Measurements from ENCODE around the gene STPG2.
"Not testable (repeated sequence)": the region's sequence is repeated elsewhere in the genome, so short reads cannot be mapped to it uniquely, and the experiment has no call there.

STPG2 gene

DNA sequence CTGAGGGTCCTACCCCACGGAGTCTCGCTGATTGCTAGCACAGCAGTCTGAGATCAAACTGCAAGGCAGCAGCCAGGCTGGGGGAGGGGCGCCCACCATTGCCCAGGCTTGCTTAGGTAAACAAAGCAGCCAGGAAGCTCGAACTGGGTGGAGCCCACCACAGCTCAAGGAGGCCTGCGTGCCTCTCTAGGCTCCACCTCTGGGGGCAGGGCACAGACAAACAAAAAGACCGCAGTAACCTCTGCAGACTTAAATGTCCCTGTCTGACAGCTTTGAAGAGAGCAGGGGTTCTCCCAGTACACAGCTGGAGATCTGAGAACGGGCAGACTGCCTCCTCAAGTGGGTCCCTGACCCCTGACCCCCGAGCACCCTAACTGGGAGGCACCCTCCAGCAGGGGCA lies 509.4 kb downstream of the STPG2 start:
- not testable (repeated sequence) for DNase-seq (ENCODE audit: low read depth)

DNA sequence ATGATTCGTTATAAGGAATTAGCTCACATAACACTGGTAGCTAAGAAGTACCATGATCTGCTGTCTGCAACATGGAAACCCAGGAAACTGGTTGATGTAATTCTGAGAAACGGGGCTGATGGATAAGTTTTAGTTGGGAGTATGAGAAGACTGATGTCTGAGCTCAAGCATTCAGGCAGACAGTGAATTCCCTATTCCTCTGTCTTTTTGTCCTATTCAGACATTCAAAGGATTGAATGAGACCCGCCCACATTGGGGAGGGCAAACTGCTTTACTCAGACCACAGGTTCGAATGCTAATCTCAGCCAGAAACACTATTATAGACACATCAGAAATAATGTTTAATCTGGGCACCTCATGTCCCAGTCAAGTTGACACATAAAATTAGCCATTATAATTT lies 515.5 kb downstream of the STPG2 start:
- no peak for DNase-seq (ENCODE audit: low read depth)

DNA sequence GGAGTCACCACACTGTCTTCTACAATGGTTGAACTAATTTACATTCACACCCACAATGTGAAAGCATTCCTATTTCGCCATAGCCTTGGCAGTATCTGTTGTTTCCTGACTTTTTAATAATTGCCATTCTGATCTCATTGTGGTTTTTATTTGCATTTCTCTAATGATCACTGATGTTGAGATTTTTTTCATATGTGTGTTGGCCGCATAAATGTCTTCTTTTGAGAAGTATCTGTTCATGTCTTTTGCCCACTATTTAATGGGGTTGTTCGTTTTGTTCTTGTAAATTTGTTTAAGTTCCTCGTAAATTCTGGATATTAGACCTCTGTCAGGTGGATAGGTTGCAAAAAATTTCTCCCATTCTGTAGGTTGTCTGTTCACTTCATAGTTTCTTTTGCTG lies 519.1 kb downstream of the STPG2 start:
- no peak for DNase-seq (ENCODE audit: low read depth)

DNA sequence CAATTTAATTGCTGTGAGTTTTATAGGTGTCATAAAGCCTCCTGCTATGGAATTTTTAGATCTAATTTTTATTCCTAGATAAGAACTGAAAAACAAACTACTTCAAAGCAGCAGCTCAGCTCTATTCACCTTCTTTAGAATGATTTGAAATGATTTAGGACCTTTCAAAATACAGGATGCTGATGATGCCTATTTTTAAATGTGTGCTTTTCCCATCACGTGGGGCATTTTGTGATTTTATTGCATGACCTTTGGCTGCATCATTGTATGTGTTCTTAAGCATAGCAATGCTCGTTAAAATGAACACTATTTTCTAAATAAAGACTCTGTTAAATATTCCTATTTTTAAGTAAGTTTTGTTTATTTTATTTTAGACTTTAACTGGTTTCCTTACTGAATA lies 537.3 kb downstream of the STPG2 start:
- no peak for DNase-seq (ENCODE audit: low read depth)

DNA sequence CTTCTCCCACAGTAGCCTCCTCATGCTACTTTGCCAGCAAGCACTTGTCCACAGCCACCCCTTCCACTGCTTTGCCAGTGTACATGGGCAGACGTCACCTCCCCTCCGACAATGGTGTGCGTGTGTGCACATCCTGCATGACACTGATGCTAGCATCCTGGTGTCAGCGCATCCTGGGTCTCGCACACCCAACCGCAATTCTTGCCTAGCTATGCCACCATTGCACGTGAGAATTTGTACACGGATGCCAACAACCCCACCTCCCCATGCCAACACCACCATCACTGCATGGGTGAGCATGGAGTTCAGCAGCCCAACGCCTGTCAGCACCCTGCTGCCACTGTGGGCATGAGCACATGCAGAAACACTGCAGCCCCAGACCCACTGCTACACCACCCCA lies 550.0 kb downstream of the STPG2 start:
- DNase-seq (ENCODE audit: low read depth): no peak

DNA sequence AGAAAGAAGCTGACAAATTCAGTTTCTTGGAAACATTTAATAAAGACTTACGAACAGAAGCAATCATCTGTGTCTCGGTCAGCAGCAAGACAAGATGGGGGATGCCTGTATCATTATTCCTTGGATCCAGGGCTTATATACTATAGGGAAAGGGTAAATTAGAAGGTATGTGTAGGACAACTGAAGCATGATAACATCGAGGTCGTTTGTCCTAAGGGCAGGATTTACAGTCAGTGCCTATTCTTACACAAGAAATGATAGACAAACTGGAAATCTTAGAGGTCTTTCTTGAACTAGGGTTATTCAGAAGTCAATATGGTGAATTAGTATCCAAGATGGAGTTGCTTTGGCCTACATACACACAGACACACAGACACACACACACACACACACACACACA lies 553.0 kb downstream of the STPG2 start:
- no peak for DNase-seq (ENCODE audit: low read depth)

DNA sequence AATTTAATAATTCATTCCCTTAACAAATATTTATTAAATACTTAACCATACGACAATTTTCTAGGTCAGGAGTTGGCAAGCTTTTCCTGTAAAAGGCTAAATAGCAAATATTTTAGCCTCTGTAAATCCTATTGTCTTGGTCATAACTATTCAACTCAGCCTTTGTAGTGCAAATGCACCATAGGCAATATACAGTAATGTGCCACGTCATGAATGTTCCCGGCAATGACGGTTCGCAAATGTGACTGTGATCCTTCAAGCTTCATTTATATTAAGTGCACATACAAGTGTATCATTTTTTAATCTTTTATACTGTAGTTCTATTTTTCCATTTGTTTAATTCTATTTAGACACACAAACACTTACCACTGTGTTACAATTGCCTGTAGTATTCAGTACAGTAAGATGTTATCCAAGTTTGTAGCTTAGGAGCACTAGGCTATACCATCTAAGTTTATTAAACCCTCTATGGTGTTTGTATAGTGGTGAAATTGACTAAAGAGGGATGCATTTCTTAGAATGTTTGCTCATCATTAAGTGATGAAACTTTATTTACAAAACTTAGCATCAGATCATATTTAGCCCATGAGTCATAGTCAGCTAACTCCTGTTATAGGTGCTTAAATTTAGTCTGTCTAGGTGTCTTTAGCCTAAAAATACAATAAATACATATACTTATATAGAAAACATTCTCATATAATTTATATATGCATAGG lies 553.6 kb downstream of the STPG2 start:
- no peak for DNase-seq (ENCODE audit: low read depth)

DNA sequence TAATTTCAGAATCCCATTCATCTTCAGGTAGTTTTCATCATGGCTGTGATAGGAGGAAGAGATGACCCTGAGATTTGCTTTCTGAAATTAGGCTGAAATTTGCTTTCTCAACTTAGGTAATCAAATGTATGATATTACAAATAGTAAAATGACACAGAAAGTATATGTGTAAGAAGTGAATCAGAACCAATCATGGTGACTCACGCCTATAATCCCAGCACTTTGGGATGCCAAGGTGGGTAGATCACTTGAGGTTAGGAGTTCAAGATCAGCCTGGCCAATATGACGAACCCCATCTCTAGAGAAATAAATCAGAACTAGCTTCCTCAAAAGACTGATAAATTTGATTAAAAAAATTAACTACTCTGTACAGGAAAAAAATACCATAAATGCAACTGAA lies 555.4 kb downstream of the STPG2 start:
- no peak for DNase-seq (ENCODE audit: low read depth)

DNA sequence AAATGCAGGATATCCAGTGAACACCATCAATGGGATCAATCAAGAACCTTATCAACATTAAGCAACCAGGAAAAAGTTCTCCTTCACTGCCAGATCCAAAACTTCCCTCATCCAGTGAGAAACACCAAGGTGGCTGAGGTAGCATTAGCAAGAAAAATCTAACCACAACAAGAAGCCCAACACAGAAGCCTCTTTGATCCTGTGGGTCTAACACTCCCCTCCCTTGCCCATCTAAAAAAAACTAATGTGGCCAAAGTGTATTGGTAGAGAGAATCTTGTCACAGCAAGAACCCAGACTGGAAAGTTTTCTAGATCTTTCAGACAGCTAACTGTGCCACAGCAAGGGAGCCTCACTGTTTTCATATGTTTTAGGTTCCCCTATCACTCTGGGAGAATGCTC lies 558.0 kb downstream of the STPG2 start:
- no peak for DNase-seq (ENCODE audit: low read depth)

DNA sequence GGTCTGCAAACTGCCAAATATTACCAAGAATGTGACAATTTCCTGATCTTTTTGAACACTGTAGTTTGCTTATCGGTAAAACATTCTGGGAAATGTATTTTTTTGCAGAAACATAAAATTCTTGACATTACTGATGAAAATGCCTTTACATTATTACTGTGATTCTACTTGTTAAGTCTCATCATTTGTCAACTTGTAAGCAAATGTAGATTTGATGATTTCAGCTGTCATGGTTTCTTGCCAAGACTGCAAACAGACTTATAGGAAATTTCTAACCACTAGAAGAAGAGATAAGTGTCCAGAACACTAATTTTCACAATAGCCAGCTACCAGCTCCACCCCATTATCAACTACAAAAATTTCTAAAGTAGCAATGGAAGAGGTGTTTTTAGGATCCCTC lies 560.4 kb downstream of the STPG2 start:
- no peak for DNase-seq (ENCODE audit: low read depth)

DNA sequence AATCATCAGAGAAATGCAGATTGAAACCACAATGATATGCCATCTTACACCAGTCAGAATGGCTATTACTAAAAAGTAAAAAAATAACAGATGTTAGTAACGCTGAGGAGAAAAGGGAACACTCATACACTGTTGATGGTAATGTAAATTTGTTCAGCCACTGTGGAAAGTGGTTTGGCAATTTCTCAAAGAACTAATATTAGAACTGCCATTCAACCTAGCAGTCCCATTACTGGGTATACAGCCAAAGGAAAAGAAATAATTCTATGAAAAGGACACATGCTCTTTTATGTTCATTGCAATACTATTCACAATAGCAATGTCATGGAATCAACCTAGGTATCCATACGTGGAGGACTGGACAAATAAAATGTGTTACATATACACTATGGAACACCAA lies 566.3 kb downstream of the STPG2 start:
- no peak for DNase-seq (ENCODE audit: low read depth)

DNA sequence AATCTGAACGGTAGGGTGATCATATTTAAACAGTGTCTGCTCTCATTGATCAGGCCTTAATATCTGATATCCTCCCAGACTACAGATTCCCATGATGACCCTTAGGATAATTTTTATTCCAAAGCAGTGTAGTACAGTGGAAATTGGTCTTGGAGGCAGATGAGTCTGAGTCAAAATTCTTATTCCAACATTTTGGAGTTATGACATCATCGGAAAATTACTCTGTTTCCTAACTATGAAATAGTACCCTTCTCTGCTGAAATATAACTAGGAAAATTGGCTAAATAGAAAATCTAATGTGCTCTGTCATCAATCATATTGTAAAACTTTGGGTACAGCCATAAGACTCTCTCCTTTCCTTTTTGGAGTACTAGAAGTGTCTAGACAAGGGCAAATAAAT lies 583.3 kb downstream of the STPG2 start:
- DNase-seq (ENCODE audit: low read depth): no peak

DNA sequence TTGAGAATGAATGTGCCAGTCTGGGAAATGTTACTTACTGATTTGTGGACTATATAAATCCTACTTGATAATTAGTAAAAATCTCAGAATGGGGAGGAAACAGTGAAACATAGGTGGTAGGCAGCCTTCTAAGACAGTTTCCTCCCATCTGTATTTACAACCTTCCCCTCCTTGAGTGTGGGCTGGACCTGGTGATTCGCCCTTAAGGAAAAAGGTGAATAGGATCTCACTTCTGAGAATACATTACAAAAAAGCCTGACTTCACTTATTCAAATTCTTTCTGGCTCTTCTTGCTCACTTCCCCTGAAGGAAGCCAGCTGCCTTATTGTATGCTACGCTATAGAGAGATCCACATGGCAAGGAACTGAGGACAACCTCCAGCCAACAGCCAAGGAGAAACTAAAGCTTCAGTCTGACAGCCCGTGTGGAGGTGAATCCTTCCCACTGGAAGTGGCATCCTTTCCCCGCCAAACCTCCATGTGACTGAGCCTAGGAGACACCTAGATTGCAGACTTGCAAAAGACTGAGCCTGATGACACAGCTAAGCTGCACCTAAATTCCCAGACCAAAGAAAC lies 585.0 kb downstream of the STPG2 start:
- no peak for DNase-seq (ENCODE audit: low read depth)

DNA sequence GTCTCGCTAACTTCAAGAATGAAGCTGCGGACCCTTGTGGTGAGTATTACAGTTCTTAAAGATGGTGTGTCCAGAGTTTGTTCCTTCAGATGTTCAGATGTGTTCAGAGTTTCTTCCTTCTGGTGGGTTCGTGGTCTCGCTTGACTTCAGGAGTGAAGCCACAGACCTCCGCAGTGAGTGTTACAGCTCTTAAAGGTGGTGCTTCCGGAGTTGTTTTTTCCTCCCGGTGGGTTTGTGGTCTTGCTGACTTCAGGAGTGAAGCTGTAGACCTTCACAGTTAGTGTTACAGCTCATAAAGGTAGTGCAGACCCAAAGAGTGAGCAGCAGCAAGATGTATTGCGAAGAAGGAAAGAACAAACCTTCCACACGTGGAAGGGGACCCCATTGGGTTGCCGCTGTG lies 592.6 kb downstream of the STPG2 start:
- not testable (repeated sequence) for DNase-seq (ENCODE audit: low read depth)

DNA sequence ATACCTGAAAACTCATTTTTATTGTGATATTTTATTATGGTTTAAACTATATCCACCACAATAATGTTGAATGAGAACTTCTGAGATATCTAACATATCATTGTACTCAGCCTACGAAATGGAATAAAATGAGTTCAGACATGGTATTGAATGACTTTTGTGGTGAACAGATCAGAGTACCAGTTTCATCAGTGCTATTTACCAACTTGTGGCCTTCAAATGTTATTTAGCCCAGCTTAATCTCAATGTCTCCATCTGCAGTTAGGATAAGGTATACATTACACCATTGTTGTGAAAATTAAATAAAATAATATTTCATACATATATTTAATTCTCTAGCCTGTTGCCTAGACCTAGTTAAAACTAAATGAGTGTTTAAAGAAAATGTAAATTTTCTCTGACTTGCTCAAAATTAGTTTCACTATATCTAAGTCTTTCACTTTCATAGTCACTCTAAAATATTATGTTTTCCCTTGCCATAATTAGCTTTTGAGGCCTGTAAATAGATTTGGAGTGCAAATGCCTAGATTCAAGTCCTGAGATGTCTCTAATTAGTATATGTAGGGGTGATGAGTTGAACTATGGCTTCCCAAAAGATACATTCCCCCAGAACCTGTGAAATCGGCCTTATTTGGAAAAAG lies 594.2 kb downstream of the STPG2 start:
- no peak for DNase-seq (ENCODE audit: low read depth)

DNA sequence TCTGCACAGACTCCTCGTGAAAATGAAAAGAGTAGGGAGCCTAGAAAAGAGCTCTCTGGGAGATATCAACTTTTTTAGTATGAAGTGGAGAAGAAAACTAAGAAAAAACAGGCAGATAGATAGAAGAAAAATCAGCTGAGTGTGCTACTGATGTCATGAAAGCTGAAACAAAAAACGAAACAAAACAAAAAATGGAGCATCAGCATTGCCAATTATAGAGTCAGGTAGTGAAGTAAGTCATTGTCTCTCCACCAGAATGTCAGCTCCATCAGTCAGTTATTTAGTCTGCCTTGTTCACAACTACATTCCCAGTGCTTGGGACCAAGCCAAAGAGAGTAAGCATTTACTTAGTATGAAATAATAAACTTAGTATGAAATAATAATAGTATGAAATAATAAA lies 595.1 kb downstream of the STPG2 start:
- DNase-seq (ENCODE audit: low read depth): no peak

DNA sequence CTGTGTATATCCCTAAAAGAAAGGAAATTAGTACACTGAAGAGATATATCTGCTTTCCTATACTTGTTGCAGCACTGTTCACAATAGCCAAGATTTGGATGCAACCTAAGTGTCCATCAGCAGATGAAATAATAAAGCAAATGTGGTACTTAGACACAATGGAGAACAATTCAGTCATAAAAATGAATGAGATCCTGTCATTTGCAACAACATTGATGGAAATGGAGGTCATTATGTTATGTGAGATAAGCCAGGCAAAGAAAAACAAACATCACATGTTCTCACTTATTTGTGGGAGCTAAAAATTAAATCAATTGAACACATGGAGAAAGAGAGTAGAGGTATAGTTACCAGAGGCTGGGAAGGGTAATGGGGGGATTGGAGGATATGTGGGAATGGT lies 611.9 kb downstream of the STPG2 start:
- no peak for DNase-seq (ENCODE audit: low read depth)

DNA sequence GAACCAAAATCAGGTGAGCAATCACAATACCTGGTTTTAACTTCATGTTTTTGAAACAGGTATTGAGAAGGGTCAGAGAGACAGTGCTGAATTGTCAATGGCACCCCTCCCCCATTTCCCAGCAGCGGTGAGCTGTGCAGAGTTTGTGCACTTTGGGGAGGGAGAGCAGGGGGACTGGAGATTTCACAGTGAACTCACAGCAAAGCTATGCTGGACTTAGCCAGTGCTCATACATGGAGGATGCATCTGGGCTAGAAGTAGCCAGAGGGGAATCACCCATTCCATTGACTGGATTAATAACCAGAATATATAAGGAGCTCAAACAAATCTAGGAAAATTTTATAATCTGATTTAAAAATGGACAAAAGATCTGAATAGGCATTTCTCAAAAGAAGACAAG lies 612.6 kb downstream of the STPG2 start:
- no peak for DNase-seq (ENCODE audit: low read depth)

DNA sequence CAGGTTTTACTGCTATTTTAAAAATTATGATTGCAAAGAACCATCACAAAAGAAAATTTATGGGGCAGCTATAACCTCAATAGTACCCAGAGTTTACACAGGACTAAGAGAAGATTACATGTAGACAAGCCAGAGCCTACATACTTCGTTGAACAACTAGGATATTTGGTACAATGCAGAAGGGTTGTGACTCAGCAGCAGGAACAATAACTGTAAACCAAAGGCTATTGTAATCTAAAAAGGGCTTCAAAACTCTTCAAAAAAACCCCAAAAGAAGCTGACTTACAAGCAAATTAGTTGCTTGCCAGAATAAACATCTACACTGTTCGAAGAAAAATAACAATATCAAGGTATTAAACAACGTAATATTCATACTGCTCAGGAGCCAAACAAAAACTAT lies 618.0 kb downstream of the STPG2 start:
- DNase-seq (ENCODE audit: low read depth): no peak

DNA sequence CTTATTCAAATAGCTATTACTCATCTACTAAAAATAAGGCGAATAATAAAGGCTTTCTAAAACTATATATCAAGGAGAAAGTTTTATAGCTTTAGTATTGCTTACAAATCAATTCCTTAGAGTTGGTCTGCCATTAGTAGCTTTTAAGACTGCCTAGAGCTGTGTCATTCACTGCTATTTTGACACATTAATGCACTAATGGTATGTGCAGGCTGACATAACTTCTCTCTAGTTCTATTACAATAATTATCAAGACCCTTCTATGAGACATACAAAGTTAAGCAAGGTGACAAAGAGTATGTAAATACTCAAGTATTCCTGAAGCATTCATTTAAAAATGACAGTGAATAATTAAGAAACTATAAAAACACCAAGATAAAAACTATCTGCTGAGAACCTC lies 625.3 kb downstream of the STPG2 start:
- no peak for DNase-seq (ENCODE audit: low read depth)

DNA sequence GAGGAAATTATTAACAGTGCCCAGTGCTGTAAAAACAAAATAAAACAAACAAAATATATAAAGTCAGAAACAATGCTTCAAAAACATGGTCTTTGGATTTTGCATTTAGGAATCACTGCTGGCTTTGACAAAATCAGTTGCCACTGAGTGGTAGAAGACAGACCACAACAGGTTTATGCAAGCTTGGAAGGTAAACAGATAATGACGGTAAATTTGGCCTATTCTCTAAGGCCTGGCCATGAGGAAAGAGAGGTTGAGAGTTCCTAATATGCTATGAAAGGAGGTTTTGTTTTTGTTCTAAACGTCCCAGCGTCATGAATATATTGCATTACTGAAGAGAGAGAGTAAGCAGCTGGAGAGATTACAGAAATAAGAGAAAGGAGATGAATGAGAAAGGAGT lies 629.4 kb downstream of the STPG2 start:
- DNase-seq (ENCODE audit: low read depth): no peak
